Measurements from ENCODE around the gene IFNL2. TPM values are rescaled to one million over a fixed set of nuclear protein-coding genes. Genes with fewer than 3 reads are reported as not detected.
"Not testable (repeated sequence)": the region's sequence is repeated elsewhere in the genome, so short reads cannot be mapped to it uniquely, and the experiment has no call there.

IFNL2 gene
- polyA plus RNA-seq (ENCODE audit: insufficient read length in 3 of 3): not detected

DNA sequence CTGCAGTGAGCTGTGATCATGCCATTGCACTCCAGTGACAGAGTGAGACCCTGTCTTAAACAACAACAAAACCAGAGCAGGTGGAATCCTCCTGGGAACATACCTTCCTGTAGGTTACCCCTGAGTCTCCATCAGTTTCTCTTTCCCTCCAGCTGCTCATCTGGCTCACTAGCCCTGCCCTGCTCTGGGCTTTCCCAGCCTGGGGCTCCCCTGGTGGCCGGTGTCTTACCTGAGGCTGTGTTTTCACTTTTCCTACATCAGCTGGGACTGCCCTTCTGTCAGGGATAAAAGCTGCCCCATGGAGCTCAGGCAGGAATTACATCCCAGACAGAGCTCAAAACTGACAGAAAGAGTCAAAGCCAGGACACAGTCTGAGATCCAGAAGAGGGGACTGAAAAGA, at the start of gene IFNL2:
IFNL2 (plus strand) TSS at position 312 of the 400 bp plus-strand sequence. CDS start 173 bp downstream, outside the sequence.
- DNase-seq (ENCODE audit: low read depth in 3 of 3, low spot score in 2 of 3): not testable (repeated sequence)

- DNase-seq (ENCODE audit: low read depth in 3 of 3, low spot score in 2 of 3): not testable (repeated sequence)
These were observed 49.1 kb upstream of the IFNL2 start for GRCh38 chr19:39219108-39219507.

- DNase-seq (ENCODE audit: low read depth in 3 of 3, low spot score in 2 of 3): peak in 1 of 3 donors; percentile 49
These were observed 44.4 kb upstream of the IFNL2 start for GRCh38 chr19:39223703-39224279.

- DNase-seq (ENCODE audit: low read depth in 3 of 3, low spot score in 2 of 3): no peak
These were observed 43.3 kb upstream of the IFNL2 start for GRCh38 chr19:39224910-39225309.

DNA sequence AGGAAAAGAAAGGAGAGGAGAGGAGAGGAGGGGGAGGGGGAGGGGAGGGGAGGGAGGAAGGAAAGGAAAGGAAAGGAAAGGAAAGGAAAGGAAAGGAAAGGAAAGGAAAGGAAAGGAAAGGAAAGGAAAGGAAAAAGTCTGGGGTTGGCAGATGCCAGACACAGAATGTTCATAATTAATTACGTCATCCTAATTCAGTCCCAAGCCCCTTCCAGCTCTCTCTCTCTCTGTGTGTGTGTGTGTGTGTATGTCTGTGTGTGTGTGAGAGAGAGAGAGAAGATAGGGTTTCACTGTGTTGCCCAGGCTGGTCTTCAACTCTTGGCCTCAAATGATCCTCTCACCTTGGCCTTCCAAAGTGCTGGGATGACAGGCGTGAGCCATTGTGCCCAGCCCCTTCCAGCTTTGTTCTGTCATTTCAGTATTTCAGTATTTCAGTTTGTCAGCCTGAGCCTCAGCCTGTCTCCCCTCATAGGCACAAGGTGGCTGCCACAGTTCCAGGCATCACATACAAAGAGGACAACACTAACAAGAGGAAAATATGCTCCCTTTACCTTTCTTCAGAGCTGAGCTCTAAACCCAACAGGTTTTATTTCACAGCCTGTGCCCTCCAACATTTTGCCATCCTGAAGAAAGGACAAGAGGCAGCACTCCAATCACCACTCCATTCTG, 38.0 kb upstream of the IFNL2 start:
- DNase-seq (ENCODE audit: low read depth in 3 of 3, low spot score in 2 of 3): no peak

DNA sequence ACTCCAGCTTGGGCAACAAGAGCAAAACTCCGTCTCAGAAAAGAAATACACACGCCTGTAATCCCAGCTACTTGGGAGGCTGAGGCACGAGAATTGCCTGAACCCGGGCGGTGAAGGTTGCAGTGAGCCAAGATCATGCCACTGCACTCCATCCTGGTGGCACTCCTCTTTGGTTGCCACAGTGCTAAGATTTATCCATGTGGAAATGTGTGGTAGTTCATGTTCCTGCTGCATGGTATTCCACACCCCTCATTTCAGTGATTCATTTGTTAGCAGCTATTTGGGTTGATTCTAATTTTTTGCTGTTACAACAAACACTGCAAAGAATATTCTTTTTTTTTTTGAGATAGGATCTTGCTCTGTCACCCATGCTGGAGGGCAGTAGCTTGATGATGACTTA, 35.5 kb upstream of the IFNL2 start:
- no peak for DNase-seq (ENCODE audit: low read depth in 3 of 3, low spot score in 2 of 3)

GRCh38 chr19:39236527-39236926, 31.7 kb upstream of the IFNL2 start:
- DNase-seq (ENCODE audit: low read depth in 3 of 3, low spot score in 2 of 3): no peak

DNA sequence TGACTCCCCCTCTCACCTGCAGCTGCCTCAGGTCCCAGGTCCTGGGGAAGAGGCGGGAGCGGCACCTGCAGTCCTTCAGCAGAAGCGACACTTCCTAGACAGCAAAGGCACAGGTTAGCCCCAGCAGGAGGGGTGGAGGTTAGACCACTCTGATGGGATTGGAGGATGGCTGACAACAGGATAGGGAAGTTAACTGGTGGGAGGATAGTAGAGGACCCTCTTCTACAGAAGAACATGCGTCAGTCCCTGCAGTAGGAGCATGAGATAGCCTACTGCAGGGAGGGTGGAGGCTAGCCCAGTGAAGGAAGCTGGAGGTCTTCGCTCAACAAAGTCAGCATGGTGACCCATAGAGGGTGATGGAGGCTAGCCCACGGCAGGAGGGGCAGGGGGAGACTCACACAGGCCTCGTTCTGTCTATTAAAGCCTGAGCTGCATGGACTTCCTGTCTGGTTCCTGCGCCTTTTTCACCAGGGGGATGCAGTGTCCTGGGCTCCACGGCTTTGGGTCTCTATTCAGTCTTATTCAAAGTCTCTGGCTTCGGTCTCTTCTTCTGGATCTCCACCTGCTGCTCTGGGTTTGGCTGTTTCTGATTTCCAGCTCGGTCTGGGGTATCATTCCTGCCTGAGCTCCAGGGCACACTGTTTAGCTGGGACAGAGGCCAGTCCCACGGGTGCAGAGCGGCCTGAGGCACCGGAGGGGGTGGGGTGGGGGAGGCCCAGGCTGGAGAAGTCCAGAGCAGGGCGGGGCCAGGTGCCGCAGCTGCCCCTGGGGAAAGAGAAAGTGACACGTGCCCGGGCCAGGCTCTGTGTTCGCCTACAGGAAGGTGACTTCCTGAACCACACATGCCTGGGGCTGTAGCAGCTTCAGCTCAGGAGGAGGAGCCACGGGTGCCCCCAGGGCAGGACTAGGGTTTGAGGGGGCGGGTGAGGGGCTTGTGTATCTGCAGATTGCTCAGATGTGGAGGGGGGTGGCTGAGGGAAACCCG, 30.7 kb upstream of the IFNL2 start:
- no peak for DNase-seq (ENCODE audit: low read depth in 3 of 3, low spot score in 2 of 3)

DNA sequence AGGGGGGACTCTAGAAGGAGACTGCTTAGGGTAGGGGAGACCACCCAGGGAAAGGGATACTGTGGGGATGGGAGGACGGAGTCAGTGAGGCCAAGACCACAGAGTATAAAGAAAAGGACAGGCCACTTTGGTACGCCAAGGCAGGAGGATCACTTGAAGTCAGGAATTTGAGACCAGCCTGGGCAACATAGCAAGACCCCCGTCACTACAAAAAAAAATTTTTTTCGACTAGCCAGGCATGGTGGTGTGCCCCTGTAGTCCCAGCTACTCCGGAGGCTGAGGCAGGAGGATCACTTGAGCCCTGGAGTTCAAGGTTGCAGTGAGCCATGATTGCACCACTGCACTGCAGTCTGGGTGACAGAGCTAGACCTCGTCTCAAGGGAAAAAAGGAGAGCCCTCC, 30.0 kb upstream of the IFNL2 start:
- no peak for DNase-seq (ENCODE audit: low read depth in 3 of 3, low spot score in 2 of 3)

DNA sequence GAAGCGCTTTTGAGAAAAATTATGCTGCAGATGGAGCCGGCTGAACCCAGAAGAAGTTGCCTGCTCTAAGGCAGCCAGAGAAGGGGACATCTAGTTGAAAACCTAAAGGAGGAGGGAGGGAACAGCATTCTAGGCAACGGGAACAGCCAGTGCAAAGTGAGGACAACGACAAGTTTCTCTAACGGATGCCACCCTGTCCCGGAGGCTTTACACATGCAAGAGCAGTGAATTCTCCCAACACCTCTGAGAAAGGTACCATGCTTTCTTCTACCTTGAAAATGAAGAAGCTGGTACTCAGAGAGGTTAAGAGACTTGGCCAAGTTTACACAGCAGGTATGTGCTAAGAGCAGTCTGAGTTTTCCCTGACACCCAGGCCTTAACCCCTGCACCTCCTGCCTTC, 29.3 kb upstream of the IFNL2 start:
- no peak for DNase-seq (ENCODE audit: low read depth in 3 of 3, low spot score in 2 of 3)

DNA sequence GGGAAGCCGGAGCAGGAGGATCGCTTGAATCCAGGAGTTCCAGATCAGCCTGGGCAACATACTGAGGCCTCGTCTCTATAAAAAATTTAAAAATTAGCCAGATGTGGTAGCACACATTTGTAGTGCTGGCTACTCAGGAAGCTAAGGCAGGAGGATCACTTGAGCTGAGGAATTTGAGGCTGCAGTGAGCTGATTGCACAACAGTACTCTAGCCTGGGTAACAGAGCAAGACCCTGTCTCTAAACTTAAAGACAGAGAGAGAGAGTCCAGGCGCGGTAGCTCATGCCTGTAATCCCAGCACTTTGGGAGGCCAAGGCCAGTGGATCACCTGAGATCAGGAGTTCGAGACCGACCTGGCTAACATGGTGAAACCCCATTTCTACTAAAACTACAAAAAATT, 27.8 kb upstream of the IFNL2 start:
- no peak for DNase-seq (ENCODE audit: low read depth in 3 of 3, low spot score in 2 of 3)

- not testable (repeated sequence) for DNase-seq (ENCODE audit: low read depth in 3 of 3, low spot score in 2 of 3)
These were observed 24.5 kb upstream of the IFNL2 start for GRCh38 chr19:39243741-39244140.

GRCh38 chr19:39244410-39245100, 23.6 kb upstream of the IFNL2 start, which contains the start of gene IFNL3:
Gene IFNL3 (minus strand): TSS chr19:39245006. CDS start chr19:39244967, 39 bp downstream.
- DNase-seq (ENCODE audit: low read depth in 3 of 3, low spot score in 2 of 3): not testable (repeated sequence)

- DNase-seq (ENCODE audit: low read depth in 3 of 3, low spot score in 2 of 3): not testable (repeated sequence)
These were observed 23.0 kb upstream of the IFNL2 start for GRCh38 chr19:39245166-39245565.

DNA sequence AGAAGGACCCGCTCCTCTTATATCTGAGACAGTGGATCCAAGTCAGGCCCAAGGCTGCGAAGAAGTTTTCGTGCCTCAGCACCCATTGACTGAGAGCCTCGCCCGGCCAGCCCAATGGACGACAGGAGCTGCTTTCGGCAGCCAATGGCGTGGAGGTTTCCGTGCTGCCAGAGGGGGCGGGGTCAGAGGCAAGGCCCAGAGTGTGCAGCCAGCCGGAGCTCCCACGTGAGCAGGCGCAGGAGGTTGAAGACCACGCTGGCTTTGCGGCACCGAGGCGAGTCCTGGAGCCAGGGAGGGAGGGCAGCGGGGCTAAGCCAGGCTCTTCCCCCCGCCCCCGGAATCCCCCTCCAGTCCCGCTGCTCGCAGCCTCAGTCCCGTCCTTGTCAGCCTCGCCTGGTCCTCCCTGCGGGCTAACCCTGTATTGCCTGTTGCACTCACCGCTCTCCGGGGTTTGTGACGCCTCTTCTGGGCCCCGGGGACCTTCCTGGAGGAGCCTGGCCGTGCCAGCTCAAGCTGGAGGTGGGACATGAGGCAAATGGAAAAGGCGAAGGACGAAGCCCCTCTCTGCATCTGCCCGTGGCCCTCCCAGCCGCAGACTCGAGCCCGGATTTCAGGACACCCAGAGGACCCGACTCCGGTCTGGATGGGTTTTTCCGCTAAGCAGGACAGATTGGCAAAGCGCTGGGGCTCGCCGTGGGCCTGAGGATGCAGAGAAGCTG, 21.1 kb upstream of the IFNL2 start:
- no peak for DNase-seq (ENCODE audit: low read depth in 3 of 3, low spot score in 2 of 3)

GRCh38 chr19:39247701-39248664, 20.2 kb upstream of the IFNL2 start:
- no peak for DNase-seq (ENCODE audit: low read depth in 3 of 3, low spot score in 2 of 3)

DNA sequence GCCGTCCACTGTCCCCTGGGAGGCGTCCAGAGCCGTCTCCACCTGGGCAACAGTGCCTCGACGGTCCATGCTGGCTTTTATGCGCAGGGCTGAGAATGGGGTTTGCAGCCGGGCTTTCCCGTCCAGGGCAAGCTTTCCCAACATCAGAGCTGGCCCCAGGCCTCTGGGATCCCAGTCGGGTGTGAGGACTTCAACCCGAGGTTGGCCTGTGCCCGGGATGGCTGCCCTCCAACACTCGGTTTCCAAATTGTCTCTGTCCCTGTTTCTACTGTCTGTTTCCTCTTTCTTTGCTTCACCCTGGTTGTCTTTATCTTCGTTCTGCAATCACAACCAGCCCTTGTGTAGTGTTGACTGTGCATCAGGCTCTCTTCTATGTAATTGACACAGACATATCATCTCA, 19.4 kb upstream of the IFNL2 start, which contains the start of gene IFNL4:
IFNL4 (minus strand) TSS at position 51 of the 400 bp plus-strand sequence.
- no peak for DNase-seq (ENCODE audit: low read depth in 3 of 3, low spot score in 2 of 3)

GRCh38 chr19:39251081-39251480, 17.1 kb upstream of the IFNL2 start:
- no peak for DNase-seq (ENCODE audit: low read depth in 3 of 3, low spot score in 2 of 3)

DNA sequence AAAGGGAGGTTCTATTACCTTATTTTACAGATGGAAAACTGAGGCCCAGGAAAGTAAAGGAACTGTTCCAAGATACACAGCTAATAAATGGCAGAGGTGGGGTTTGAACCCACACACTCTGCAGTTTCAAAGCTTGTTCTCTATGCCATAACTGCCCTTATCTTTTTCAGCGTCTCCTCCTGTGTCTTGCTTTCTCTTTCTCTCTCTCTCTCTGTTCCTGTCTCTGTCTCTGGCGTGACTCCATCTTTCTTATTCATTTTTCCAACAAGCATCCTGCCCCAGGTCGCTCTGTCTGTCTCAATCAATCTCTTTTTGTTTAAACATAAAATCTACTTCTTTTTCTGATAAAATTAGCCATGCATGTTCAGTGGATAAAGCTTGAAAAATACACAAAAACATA, 16.4 kb upstream of the IFNL2 start:
- DNase-seq (ENCODE audit: low read depth in 3 of 3, low spot score in 2 of 3): no peak

All from right renal cortex interstitium (tissue), 3 donors.